Right ventricle myocardium inferior (tissue), 1 donor: ENCODE measurements around the gene DEFB131B. TPM values are rescaled to one million over a fixed set of nuclear protein-coding genes. Genes with fewer than 3 reads are reported as not detected.

Experiments
- total RNA-seq: library from RNA; stranded (reverse); fragmentation: NEBNext Ultra II Directional; extraction: Animal tissue kit (Norgen Biotek cat#: 25700); gene quantifications from one replicate; pipeline ENCODE4 v1.2.1, GENCODE V29; 2021
- donor health status: DM: no; HTN: yes; CAD: no; lungs with severe emphysema.

Gene DEFB131B
- total RNA-seq, 1 donor from 2014 or later, result not detected

Other genes starting within 250 kb of the DEFB131B start
- not detected for gene DEFB108B, start 45.3 kb upstream of the DEFB131B start, total RNA-seq
- 3.2 TPM for gene XNDC1N, start 50.1 kb downstream of the DEFB131B start, total RNA-seq
- gene RNF121, start 50.6 kb downstream of the DEFB131B start, total RNA-seq, result 23.0 TPM
- 5.1 TPM for gene IL18BP, start 120.5 kb downstream of the DEFB131B start, total RNA-seq
- 81.3 TPM for gene NUMA1, start 202.1 kb downstream of the DEFB131B start, total RNA-seq
- gene LRRC51, start 202.4 kb downstream of the DEFB131B start, total RNA-seq, result 3.7 TPM
- 80.3 TPM for gene LAMTOR1, start 224.8 kb downstream of the DEFB131B start, total RNA-seq
- gene TOMT, start 227.5 kb downstream of the DEFB131B start, total RNA-seq, result not detected
- 46.1 TPM for gene ANAPC15, start 234.2 kb downstream of the DEFB131B start, total RNA-seq